ENCODE measurements around the gene SASH1.
A peak's percentile ranks its signal among the peaks of the same experiment; 100 is the strongest.

SASH1 gene

DNA sequence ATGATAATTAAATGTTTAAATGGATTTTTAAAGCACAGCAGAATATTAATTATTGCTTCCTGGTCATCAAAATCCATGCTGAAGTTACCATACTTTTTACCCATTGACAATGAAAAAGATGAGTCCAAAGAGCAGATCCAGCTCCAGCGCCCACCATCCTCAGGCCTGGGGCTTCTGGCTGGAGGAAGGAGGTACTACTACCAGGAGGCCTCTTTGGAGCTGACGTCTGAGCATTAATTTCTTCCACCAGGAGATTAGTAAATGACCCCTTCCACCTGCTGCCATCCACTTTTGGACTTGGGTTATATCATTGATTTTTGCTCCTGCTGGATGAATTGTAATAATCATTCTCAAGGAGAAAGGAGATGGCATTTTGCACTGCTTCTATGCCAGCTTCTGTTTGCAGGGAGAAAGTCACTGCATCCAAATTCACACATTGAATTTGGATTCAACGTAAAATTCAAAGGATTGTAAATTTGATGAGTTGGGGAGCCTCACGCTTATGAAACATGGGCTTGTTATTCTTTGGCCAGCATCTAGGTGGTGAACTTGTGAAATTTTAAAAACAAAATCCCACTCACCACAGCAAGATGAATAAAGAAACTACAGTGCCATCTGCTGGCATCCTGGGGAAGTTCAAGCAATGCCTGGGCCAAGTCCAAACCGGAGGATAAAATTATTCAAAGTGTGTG lies 121.8 kb downstream of the SASH1 start:
- DNase-seq: peak; percentile 24

- DNase-seq: no peak
These were observed 122.3 kb downstream of the SASH1 start for GRCh38 chr6:148465011-148465335.

- no peak for DNase-seq
These were observed 123.0 kb downstream of the SASH1 start for GRCh38 chr6:148465670-148466069.

DNA sequence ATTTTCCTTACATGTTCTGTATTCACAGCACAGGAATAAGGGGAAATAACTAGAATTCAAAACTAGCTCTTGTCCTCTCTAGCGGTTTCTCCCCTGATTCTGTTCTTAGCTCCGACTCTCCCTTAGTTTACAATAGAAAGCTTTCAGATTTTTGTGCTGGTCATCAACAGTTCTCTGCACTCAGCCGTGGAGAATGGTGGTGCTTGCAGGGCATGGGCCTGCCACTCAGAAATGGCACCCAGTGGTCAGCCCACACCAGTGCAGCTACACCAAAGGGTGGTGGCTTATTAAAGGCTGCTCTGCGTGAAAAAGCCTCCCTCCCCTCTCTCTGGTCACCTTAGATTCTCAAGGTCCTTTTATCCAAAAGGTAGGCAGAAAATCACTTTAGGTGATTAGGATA lies 123.5 kb downstream of the SASH1 start:
- no peak for DNase-seq

- no peak for DNase-seq
These were observed 125.3 kb downstream of the SASH1 start for GRCh38 chr6:148467926-148468325.

- DNase-seq: no peak
These were observed 127.5 kb downstream of the SASH1 start for GRCh38 chr6:148470156-148470555.

- DNase-seq: no peak
These were observed 128.2 kb downstream of the SASH1 start for GRCh38 chr6:148470606-148471465.

- no peak for DNase-seq
These were observed 129.1 kb downstream of the SASH1 start for GRCh38 chr6:148471624-148472159.

- DNase-seq: no peak
These were observed 129.8 kb downstream of the SASH1 start for GRCh38 chr6:148472171-148473105.

DNA sequence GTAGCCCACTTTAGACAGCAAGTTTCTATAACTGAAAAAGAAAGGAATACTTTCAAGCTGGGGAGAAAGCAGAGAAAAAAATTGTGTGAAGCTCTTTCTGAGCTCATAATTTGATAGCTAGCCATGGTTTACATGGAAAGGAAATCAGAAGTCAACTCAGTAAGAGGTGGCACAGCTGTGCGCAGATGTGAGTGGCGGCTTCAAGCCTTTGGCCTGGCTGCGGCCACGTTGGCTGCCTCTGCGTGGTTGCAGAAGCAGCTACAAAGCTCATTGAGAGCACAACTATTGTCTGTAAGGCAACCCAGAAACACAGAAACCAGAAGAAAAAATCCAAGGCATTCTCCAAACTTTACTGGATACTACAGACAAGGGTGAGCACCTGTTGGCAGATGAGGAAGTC lies 136.9 kb downstream of the SASH1 start:
- no peak for DNase-seq

- DNase-seq: no peak
These were observed 144.8 kb downstream of the SASH1 start for GRCh38 chr6:148487461-148487860.

- no peak for DNase-seq
These were observed 149.1 kb downstream of the SASH1 start for GRCh38 chr6:148491638-148492251.

DNA sequence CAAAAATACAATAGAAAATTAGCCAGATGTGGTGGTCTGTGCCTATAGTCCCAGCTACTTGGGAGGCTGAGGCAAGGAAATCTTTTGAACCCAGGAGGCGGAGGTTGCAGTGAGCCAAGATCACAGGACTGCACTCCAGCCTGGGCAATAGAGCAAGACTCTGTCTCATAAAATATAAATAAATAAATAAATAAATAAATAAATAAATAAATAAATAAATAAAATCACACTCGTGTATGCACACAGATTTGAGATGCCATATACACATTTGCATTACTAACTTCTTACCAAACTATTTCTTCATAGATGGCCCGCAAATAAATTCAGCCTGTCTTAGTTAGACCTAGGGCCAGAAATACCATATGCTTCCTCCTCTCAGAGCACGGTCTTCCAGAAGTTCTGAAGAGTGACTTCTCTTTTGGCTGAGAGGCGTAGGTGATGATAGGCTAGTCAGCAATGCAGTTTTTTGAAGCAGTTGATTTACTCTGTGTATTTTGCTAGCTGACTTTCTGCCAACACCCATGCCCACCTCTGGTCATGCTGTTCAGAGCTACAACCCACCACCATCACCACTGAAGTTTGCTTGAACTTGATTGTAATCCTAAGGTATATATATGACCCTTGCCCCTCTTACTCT lies 150.1 kb downstream of the SASH1 start:
- DNase-seq: no peak

DNA sequence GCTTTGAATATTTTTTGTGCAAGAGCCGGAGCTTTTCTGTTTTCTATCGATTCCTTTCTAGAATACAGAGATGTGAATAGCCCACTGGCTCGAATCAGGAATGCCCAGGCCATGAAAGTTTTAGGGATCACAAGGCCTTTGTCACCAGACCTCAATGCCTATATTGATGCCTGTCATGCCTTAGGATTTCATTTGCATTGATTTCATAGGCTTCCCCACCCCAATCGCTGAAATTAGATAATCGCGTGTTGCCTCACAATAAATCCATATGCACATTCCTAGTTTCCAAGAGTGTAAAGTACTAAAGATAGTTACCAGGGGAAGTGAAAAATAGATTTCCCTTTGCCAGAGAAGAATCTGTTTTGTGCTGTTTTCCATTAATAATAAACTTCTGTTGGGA lies 150.8 kb downstream of the SASH1 start:
- DNase-seq: no peak

DNA sequence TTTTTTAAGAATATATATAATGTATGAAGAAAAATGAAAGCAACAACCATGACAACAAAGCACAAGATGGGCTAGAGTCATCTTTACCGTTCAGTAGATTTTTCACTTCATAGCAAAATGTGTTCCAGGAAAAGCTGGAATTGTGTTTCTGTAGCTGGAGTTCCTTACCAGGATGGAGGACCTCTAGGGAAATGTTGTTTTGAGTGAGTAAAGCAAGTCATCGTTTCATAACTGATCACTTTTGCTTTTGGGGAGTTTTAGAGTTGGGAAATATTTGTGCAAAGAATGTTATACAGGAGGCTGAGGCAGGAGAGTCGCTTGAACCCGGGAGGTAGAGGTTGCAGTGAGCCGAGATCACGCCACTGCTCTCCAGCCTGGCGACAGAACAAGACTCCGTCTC lies 151.6 kb downstream of the SASH1 start:
- no peak for DNase-seq

GRCh38 chr6:148495029-148495428 lies 152.4 kb downstream of the SASH1 start:
- no peak for DNase-seq

GRCh38 chr6:148497257-148497656 lies 154.6 kb downstream of the SASH1 start:
- DNase-seq: no peak

GRCh38 chr6:148497717-148498116 lies 155.1 kb downstream of the SASH1 start:
- DNase-seq: no peak

- no peak for DNase-seq
These were observed 157.8 kb downstream of the SASH1 start for GRCh38 chr6:148500402-148500801.

GRCh38 chr6:148501178-148501590 lies 158.5 kb downstream of the SASH1 start:
- no peak for DNase-seq

DNA sequence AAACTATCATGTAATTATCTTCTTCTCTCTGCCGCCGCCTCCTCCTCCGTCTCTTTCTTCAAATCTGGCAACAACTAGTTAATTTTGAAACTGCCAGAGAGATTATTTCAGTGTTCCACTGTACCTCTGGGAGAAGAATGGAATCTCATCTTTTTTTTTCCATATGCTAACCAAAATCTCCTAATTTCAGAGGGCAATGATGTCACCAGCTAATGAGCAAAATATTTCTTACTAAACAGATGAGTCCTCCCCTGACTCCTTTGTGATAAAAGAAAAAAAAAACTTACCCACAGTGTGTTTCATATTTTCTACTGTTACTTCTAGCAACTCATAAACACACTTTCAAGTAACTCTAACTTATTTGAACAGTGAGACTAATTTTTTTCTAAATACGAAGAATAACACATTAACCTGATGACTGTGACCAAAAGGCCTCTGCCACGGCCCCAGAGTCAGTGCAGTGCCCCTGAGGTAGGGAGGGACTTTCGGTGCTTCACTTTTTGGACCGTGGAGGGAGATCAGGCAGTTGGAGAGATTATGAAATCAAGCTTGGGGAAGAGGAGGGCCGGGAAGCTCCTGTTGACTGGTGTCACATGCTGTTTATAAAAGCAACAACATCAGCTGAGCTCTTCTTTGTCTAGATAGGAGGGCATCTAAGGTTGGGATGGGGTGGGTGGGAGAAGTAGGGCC lies 159.6 kb downstream of the SASH1 start:
- no peak for DNase-seq

GRCh38 chr6:148502773-148503135 lies 160.1 kb downstream of the SASH1 start:
- DNase-seq: no peak
